Activated T-helper 1 cell treated with anti-CD3 and anti-CD28 coated beads, Interleukin-12 subunit alpha, Interleukin-12 subunit beta, Interleukin-2, Interleukin-4 antibody, amounts not matched to agents 30 ng/mL and 10 ng/mL and 1 ng/mL, durations not matched to agents 14 hours and 24 hours and 36 hours (primary cell): ENCODE measurements around the gene IL24. TPM values are rescaled to one million over a fixed set of nuclear protein-coding genes. Genes with fewer than 3 reads are reported as not detected.
"Not testable (repeated sequence)": the region's sequence is repeated elsewhere in the genome, so short reads cannot be mapped to it uniquely, and the experiment has no call there.

Experiments
- DNase-seq: peaks from one replicate; pipeline ENCODE4 v3.0.0; 2021; ENCODE audit warnings: low spot score
- H3K27ac Mint-ChIP-seq: one replicate; pipeline ENCODE4 v1.8.0; 2021; ENCODE audit warnings: mild to moderate bottlenecking, mixed read lengths
- H3K27me3 Mint-ChIP-seq: one replicate; pipeline ENCODE4 v1.8.0; 2022; ENCODE audit warnings: mild to moderate bottlenecking, moderate library complexity, mixed read lengths; ENCODE audit not compliant: insufficient read depth
- H3K36me3 Mint-ChIP-seq: one replicate; pipeline ENCODE4 v1.8.0; 2021; ENCODE audit warnings: low read depth, mixed read lengths
- H3K4me1 Mint-ChIP-seq: one replicate; pipeline ENCODE4 v1.8.0; 2021; ENCODE audit warnings: low read depth, mixed read lengths
- H3K4me3 Mint-ChIP-seq: one replicate; pipeline ENCODE4 v1.8.0; 2021; ENCODE audit warnings: mild to moderate bottlenecking, moderate library complexity, mixed read lengths
- H3K9me3 Mint-ChIP-seq: one replicate; pipeline ENCODE4 v1.8.0; 2021; ENCODE audit warnings: mixed read lengths
- intact Hi-C: fragments of 100-400 bp; cut with micrococcal nuclease; formaldehyde crosslinking; loops from one replicate; pipeline ENCODE4 v1.15.1; 2024
- total RNA-seq: library from RNA; stranded (reverse); gene quantifications from 2 replicates; pipeline ENCODE4 v1.2.3, GENCODE V29; 2022

The IL24 gene, protein sequence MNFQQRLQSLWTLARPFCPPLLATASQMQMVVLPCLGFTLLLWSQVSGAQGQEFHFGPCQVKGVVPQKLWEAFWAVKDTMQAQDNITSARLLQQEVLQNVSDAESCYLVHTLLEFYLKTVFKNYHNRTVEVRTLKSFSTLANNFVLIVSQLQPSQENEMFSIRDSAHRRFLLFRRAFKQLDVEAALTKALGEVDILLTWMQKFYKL
- total RNA-seq, result 4.4 and 6.8 TPM in 2 replicates

DNA sequence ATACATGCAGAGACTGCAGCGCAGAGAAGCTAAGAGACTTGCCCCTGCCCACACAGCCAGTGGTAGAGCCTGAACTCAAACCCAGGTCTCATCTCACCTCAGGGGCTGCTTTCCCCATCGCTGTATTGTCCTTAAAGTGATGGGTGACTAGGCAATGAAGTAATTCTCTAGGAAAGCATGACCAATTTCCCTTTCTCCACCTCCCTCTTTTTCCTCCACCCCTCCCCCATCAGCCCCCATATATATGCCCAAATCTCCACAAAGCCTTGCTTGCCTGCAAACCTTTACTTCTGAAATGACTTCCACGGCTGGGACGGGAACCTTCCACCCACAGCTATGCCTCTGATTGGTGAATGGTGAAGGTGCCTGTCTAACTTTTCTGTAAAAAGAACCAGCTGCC, at the start of gene IL24:
Gene IL24 (plus strand): TSS at position 269 of the 400 bp plus-strand sequence. CDS start 390 bp downstream, outside the sequence.
- intact Hi-C loops, result loop anchor here (1.0 kb wide), 3 partner anchors 8 to 94 kb away; no protein-coding TSS in a partner anchor
- H3K27ac Mint-ChIP-seq, result peak within 1 kb of the TSS; percentile 84
- no peaks in the 10 kb centered on the region for H3K9me3 Mint-ChIP-seq
- no peak for DNase-seq
- no peaks in the 10 kb centered on the region for H3K27me3 Mint-ChIP-seq
- H3K36me3 Mint-ChIP-seq, result peaks cover 7% of the 10 kb centered on the region
- peak within 1 kb of the TSS; percentile 73 for H3K4me3 Mint-ChIP-seq
- H3K4me1 Mint-ChIP-seq, result peaks cover 61% of the 10 kb centered on the region

DNA sequence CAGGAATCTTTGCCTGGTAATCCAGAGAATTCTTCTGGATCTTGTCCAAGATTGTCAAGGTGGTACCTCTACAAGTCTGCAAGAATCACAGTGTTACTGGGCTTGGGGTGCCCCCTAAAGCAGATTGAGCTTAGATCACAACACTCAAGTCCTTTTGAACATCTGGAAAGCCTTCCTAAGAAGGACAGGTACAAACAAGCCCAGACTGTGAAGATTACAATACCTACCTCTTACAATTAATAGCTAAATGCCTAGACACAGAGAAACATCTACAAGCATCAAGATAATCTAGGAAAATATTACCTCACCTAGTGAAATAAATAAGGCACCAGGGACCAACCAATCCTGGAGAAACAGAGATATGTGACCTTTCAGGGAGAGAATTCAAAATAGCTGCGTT, 49.3 kb upstream of the IL24 start:
- H3K36me3 Mint-ChIP-seq, result no peaks in the 10 kb centered on the region

GRCh38 chr1:206850401-206850800, 46.8 kb upstream of the IL24 start:
- Mint-ChIP-seq H3K27ac (no peak overlapping the region), H3K4me1 (no peaks in the 10 kb centered on the region), H3K4me3 (no peak overlapping the region), H3K36me3 (no peaks in the 10 kb centered on the region), H3K27me3 (peaks cover 45% of the 10 kb centered on the region), H3K9me3 (peaks cover 15% of the 10 kb centered on the region)
- intact Hi-C loops, result no loop called here
- no peak for DNase-seq

More for the DNA sequence above, 49.3 kb upstream of the IL24 start:
- H3K27me3 Mint-ChIP-seq, result peaks cover 36% of the 10 kb centered on the region
- peaks cover 9% of the 10 kb centered on the region for H3K9me3 Mint-ChIP-seq
- no peak for DNase-seq
- H3K4me1 Mint-ChIP-seq, result no peaks in the 10 kb centered on the region
- no peak overlapping the region for H3K27ac Mint-ChIP-seq
- intact Hi-C loops, result no loop called here
- no peak overlapping the region for H3K4me3 Mint-ChIP-seq

DNA sequence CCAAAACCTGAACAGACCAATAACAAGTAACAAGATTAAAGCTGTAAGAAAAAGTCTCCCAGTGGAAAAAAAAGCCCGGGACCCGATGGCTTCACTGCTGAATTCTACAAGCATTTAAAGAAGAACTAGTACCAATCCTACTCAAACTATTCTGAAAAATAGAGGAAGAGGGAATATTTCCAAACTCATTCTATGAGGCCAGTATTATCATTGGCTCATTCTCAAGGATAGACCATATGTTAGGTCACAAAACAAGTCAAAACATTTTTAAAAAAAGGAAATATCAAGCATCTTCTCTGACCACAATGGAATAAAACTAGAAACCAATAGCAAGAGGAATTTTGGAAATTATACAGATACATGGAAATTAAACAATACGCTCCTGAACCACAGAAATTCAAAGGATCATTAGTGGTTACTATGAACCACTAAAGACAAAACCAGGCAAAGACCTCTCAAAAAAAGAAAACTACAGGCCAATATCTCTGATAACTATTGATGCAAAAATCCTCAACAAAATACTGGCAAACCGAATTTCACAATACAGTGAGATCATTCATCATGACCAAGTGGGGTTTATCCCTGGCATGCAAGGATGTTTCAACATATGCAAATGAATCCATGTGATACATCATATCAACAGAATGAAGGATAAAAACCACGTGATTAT, 45.8 kb upstream of the IL24 start:
- no peaks in the 10 kb centered on the region for H3K36me3 Mint-ChIP-seq
- no peak for DNase-seq
- intact Hi-C loops, result no loop called here
- peaks cover 5% of the 10 kb centered on the region for H3K4me1 Mint-ChIP-seq
- peaks cover 45% of the 10 kb centered on the region for H3K27me3 Mint-ChIP-seq
- H3K4me3 Mint-ChIP-seq, result no peak overlapping the region
- H3K9me3 Mint-ChIP-seq, result peaks cover 15% of the 10 kb centered on the region
- no peak overlapping the region for H3K27ac Mint-ChIP-seq

- DNase-seq, intact Hi-C loops, H3K4me1 Mint-ChIP-seq, H3K4me3 Mint-ChIP-seq, H3K36me3 Mint-ChIP-seq, H3K27ac Mint-ChIP-seq: not testable (repeated sequence)
- peaks cover 15% of the 10 kb centered on the region for H3K9me3 Mint-ChIP-seq
- peaks cover 45% of the 10 kb centered on the region for H3K27me3 Mint-ChIP-seq
These were observed 44.6 kb upstream of the IL24 start for GRCh38 chr1:206852662-206853061.

- H3K4me1 Mint-ChIP-seq, H3K27ac Mint-ChIP-seq, DNase-seq, H3K36me3 Mint-ChIP-seq, H3K4me3 Mint-ChIP-seq, intact Hi-C loops: not testable (repeated sequence)
- Mint-ChIP-seq H3K27me3 (peaks cover 43% of the 10 kb centered on the region), H3K9me3 (peaks cover 15% of the 10 kb centered on the region)
These were observed 43.5 kb upstream of the IL24 start for GRCh38 chr1:206853696-206854095.

DNA sequence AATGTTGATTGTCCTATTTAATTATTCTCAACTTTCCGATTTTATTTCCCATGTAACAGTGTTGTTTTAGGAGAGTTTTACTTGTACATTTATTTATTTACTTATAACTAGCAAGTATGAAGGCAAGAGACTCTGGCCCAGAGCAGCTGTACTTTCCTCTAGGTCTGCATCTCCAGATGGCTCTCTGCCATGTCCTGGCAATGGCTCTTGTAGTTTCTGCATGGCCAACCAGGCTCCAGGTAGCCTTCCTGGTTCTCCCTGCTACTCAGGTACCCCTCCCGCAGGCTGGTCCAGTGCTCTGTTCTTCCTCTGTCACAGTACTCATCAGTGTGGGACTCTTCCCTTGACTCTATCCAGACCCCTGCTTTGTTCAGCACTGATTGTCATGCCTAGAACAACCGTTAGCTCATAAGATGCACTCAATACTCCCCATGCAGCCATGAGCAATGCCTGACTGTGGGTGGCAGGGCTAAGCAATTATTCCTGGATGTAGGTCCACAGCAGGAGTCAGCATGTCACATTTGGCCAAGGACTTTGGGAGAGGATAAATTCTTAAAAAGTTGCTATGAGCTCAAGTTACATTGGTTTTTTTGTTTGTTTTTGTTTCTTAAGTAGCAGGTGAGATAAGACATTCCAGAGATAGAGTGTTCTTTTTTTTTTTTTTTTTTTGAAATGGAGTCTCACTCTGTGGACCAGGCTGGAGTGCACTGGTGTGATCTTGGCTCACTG, 42.7 kb upstream of the IL24 start:
- DNase-seq, result no peak
- Mint-ChIP-seq H3K27me3 (peaks cover 40% of the 10 kb centered on the region), H3K36me3 (no peaks in the 10 kb centered on the region), H3K4me1 (peaks cover 14% of the 10 kb centered on the region), H3K4me3 (no peak overlapping the region), H3K9me3 (peaks cover 15% of the 10 kb centered on the region), H3K27ac (no peak overlapping the region)
- intact Hi-C loops, result no loop called here

- peaks cover 30% of the 10 kb centered on the region for H3K27me3 Mint-ChIP-seq
- H3K27ac Mint-ChIP-seq, result no peak overlapping the region
- H3K4me1 Mint-ChIP-seq, result peaks cover 14% of the 10 kb centered on the region
- intact Hi-C loops, result no loop called here
- H3K9me3 Mint-ChIP-seq, result peaks cover 15% of the 10 kb centered on the region
- H3K4me3 Mint-ChIP-seq, result no peak overlapping the region
- DNase-seq, result no peak
- H3K36me3 Mint-ChIP-seq, result peaks cover 4% of the 10 kb centered on the region
These were observed 41.4 kb upstream of the IL24 start for GRCh38 chr1:206855859-206856258.

DNA sequence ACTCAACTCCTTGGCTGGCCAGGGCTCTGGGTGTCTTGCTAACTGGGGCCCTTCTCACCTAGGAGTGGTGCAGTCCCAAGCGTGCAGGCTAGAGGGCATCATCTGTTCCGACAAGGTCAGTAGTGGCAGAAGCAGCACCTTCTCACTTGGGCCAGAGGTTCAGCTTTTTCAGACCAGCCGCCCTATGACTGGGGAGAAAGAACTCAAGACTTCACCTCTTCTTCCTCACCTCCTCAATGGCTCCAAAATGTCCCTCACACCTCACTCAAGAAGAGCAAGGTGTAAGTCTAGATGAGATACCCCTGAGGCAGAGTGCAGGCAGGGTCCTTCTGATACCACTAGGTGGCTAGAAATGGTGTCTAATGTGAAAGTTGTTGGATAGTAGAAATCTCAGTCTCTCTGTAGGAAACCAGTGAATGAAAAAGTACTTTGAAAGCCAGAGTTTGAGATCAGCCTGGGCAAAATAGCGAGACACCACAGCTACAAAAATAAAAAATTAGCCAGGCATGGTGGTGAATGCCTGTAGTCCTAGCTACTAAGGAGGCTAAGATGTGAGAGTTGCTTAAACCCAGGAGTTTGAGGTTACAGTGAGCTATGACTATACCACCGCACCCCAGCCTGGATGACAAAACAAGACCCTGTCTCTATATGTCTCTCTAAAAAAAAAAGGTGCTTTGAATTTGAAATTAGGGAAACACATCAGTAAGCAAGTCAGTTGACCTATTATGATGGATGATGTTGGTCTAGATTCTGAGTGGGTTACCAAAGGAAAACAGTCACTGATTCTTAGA, 40.4 kb upstream of the IL24 start:
- no peak overlapping the region for H3K4me3 Mint-ChIP-seq
- H3K27ac Mint-ChIP-seq, result no peak overlapping the region
- peaks cover 14% of the 10 kb centered on the region for H3K4me1 Mint-ChIP-seq
- DNase-seq, result no peak
- intact Hi-C loops, result no loop called here
- peaks cover 28% of the 10 kb centered on the region for H3K27me3 Mint-ChIP-seq
- peaks cover 11% of the 10 kb centered on the region for H3K9me3 Mint-ChIP-seq
- peaks cover 5% of the 10 kb centered on the region for H3K36me3 Mint-ChIP-seq

DNA sequence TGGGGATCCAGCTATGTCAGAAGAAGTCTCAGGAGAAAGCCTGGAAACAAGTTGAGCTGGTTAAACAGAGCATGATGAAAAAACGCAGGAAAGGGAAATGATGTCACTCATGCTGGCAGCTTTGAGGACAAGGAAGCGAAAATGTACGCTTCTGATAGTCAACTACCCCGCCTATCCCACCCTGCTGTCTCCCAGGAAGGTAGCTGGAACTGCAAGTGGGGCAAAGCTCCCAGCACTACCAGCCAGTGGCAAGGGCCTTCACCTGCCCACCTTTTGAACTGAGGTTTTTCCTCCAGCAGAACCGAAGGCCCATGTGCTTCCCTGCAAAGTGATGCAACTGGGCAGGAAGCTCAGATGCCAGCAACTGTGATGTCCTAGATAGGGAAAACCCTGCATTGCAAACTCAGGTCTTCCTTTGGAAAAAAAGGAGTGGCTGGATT, 38.1 kb upstream of the IL24 start:
- no peak overlapping the region for H3K27ac Mint-ChIP-seq
- H3K36me3 Mint-ChIP-seq, result peaks cover 5% of the 10 kb centered on the region
- no peak overlapping the region for H3K4me3 Mint-ChIP-seq
- intact Hi-C loops, result no loop called here
- peaks cover 31% of the 10 kb centered on the region for H3K27me3 Mint-ChIP-seq
- H3K9me3 Mint-ChIP-seq, result no peaks in the 10 kb centered on the region
- DNase-seq, result no peak
- peaks cover 14% of the 10 kb centered on the region for H3K4me1 Mint-ChIP-seq

- no peak for DNase-seq
- Mint-ChIP-seq H3K27me3 (peaks cover 28% of the 10 kb centered on the region), H3K9me3 (no peaks in the 10 kb centered on the region), H3K4me3 (no peak overlapping the region), H3K27ac (no peak overlapping the region), H3K4me1 (peaks cover 19% of the 10 kb centered on the region), H3K36me3 (peaks cover 5% of the 10 kb centered on the region)
- intact Hi-C loops, result no loop called here
These were observed 37.1 kb upstream of the IL24 start for GRCh38 chr1:206860165-206860564.

GRCh38 chr1:206863266-206863665, 34.0 kb upstream of the IL24 start:
- peaks cover 5% of the 10 kb centered on the region for H3K36me3 Mint-ChIP-seq
- H3K4me3 Mint-ChIP-seq, result no peak overlapping the region
- H3K27ac Mint-ChIP-seq, result no peak overlapping the region
- intact Hi-C loops, result no loop called here
- peaks cover 12% of the 10 kb centered on the region for H3K4me1 Mint-ChIP-seq
- peaks cover 35% of the 10 kb centered on the region for H3K27me3 Mint-ChIP-seq
- no peaks in the 10 kb centered on the region for H3K9me3 Mint-ChIP-seq
- DNase-seq, result no peak
